Measurements from ENCODE around the gene KHDRBS2. TPM values are rescaled to one million over a fixed set of nuclear protein-coding genes. Genes with fewer than 3 reads are reported as not detected.

KHDRBS2 gene
- total and polyA plus RNA-seq, 2 donors (not counting 3 experiments of a cell fraction or from before 2014, with no cell fraction given), result not detected

GRCh38 chr6:61857541-61857940, 428.5 kb downstream of the KHDRBS2 start:
- no peaks in the 10 kb centered on the region for H4K20me1 ChIP-seq (replicated peaks; ENCODE audit: control insufficient read depth, extremely low read depth, insufficient read depth, low read length)
- intact Hi-C loops (cut with micrococcal nuclease) (no loop called here), dilution Hi-C loops (cut with MboI; ENCODE audit: extremely low pct_ligation_motif_present, low sequenced_read_pairs) (no loop called here)
- H3K27me3 ChIP-seq (ENCODE audit: control insufficient read depth in 2 of 2, insufficient read depth in 2 of 2, low read length in 2 of 2), result no peaks in the 10 kb centered on the region
- no peaks in the 10 kb centered on the region for H3K9me3 ChIP-seq (replicated peaks; ENCODE audit: control insufficient read depth, insufficient read depth, low read length)
- no peaks in the 10 kb centered on the region for H3K4me1 ChIP-seq (ENCODE audit: control insufficient read depth, extremely low read depth, insufficient read depth, low read length)
- CTCF ChIA-PET, result no interaction called here
- H3K4me2 ChIP-seq (ENCODE audit: insufficient read depth, low read length), result no peak overlapping the region
- no peak overlapping the region for H3K4me3 ChIP-seq (replicated peaks in 1 of 3; ENCODE audit: insufficient read depth in 1 of 3, low read depth in 1 of 3, low read length in 3 of 3)
- POLR2A ChIA-PET, result no interaction called here
- no peak overlapping the region for H3K9ac ChIP-seq (replicated peaks; ENCODE audit: extremely low read depth, insufficient read depth, low read length)
- H3K27ac ChIP-seq (ENCODE audit: insufficient read depth, low read depth, low read length), result no peak overlapping the region
- no peaks in the 10 kb centered on the region for H3K36me3 ChIP-seq (ENCODE audit: control insufficient read depth in 2 of 2, extremely low read depth in 1 of 2, insufficient read depth in 2 of 2, low read length in 2 of 2)
- no TSS peak for BruUV-seq (replicated peaks)
- DNase-seq (ENCODE audit: low read depth, low spot score) (no peak), FAIRE-seq (no peak)
- TF ChIP-seq POLR2A (IDR thresholded peaks at IDR 0.05; ENCODE audit: low read depth, low read length) (no peak), JUN (IDR thresholded peaks at IDR 0.05; ENCODE audit: borderline replicate concordance, insufficient read depth, insufficient read length, low read depth) (no peak), FOS (IDR thresholded peaks at IDR 0.05; ENCODE audit: borderline replicate concordance, insufficient read depth, low read length) (no peak), MAX (IDR thresholded peaks at IDR 0.05; ENCODE audit: insufficient read depth, insufficient read length) (no peak), MYC (IDR thresholded peaks at IDR 0.05; ENCODE audit: low read depth, low read length) (no peak), CTCF (IDR thresholded peaks at IDR 0.05; ENCODE audit: extremely low read depth in 1 of 2, insufficient read depth in 1 of 2, low read depth in 1 of 2, low read length in 2 of 2) (no peak), GATA2 (IDR thresholded peaks at IDR 0.05; ENCODE audit: insufficient read depth, insufficient read length, low read depth, low read length) (no peak)
- no peaks in the 10 kb centered on the region for H3K9me1 ChIP-seq (replicated peaks; ENCODE audit: control insufficient read depth, extremely low read depth, insufficient read depth, low read length)
- no peaks in the 10 kb centered on the region for H3K79me2 ChIP-seq (ENCODE audit: control insufficient read depth, insufficient read depth, low read length)
- no peak overlapping the region for H2AFZ ChIP-seq (ENCODE audit: low read depth, low read length)

Measured in endothelial cell of umbilical vein (primary cell).